CD4-positive, alpha-beta T cell (primary cell): ENCODE data around the gene UNC45A. TPM values are rescaled to one million over a fixed set of nuclear protein-coding genes. Genes with fewer than 3 reads are reported as not detected.

ENCODE experiments used
- ATAC-seq: fragments of 200-7000 bp; cut with Tn5 transposase; one replicate; pipeline ENCODE4 v1.10.0; 2022; ENCODE audit warnings: mild to moderate bottlenecking; ENCODE audit not compliant: poor library complexity
- CTCF ChIA-PET: fragments of 350-600 bp; sonication (Branson Sonifier 250); formaldehyde crosslinking; loops from one replicate; lab custom pipeline; 2021; ENCODE audit warnings: antibody characterized with exemption, inconsistent platforms; lab: Charles Lee
- POLR2A ChIA-PET: fragments of 350-600 bp; sonication (Branson Sonifier 250); formaldehyde crosslinking; loops from one replicate; lab custom pipeline; 2021; ENCODE audit warnings: antibody characterized with exemption, inconsistent platforms; lab: Charles Lee
- DNase-seq, 14 experiments: peaks; one replicate each; pipeline ENCODE4 v3.0.0-alpha.2; 2013 to 2020; ENCODE audit warnings: mixed read lengths in 2 of 14
- H3K27ac ChIP-seq, 2 donors: one replicate each; pipeline versions ENCODE4 v1.5.1 to v1.7.0; 2013; ENCODE audit warnings: low read length in 2 of 2, low read depth in 1 of 2, mild to moderate bottlenecking in 1 of 2
- H3K27me3 ChIP-seq, 2 experiments: 1 replicate in 1 of 2; 2 replicates in 1 of 2; pipeline versions ENCODE4 v1.6.1 to v1.7.0; 2013; ENCODE audit warnings: low read length in 2 of 2, control low read depth in 1 of 2, mild to moderate bottlenecking in 1 of 2, moderate library complexity in 1 of 2; ENCODE audit not compliant: insufficient read depth in 2 of 2, control insufficient read depth in 1 of 2
- H3K36me3 ChIP-seq: one replicate; pipeline ENCODE4 v1.6.1; 2013; ENCODE audit warnings: low read length, control low read depth; ENCODE audit not compliant: insufficient read depth
- H3K4me1 ChIP-seq: one replicate; pipeline ENCODE4 v1.6.1; 2013; ENCODE audit warnings: low read length, control low read depth; ENCODE audit not compliant: insufficient read depth
- H3K4me3 ChIP-seq: one replicate; pipeline ENCODE4 v1.5.1; 2013; ENCODE audit warnings: mild to moderate bottlenecking, low read length, moderate library complexity
- H3K9me3 ChIP-seq, 2 experiments: 1 replicate in 1 of 2; 2 replicates in 1 of 2; pipeline versions ENCODE4 v1.6.1 to v1.7.0; 2013; ENCODE audit warnings: low read length in 2 of 2, mild to moderate bottlenecking in 2 of 2, control low read depth in 1 of 2, moderate library complexity in 1 of 2; ENCODE audit not compliant: control insufficient read depth in 1 of 2, insufficient read depth in 1 of 2
- H3K27ac Mint-ChIP-seq: one replicate; pipeline ENCODE4 v1.8.0; 2020; ENCODE audit warnings: mixed read lengths
- H3K27me3 Mint-ChIP-seq: one replicate; pipeline ENCODE4 v1.8.0; 2021; ENCODE audit warnings: mixed read lengths
- H3K36me3 Mint-ChIP-seq: one replicate; pipeline ENCODE4 v1.8.0; 2021; ENCODE audit warnings: low read depth, mixed read lengths
- H3K4me1 Mint-ChIP-seq: one replicate; pipeline ENCODE4 v1.8.0; 2021; ENCODE audit warnings: low read depth, mixed read lengths
- H3K4me3 Mint-ChIP-seq: one replicate; pipeline ENCODE4 v1.8.0; 2020; ENCODE audit warnings: mild to moderate bottlenecking, mixed read lengths
- H3K9me3 Mint-ChIP-seq: one replicate; pipeline ENCODE4 v1.8.0; 2020; ENCODE audit warnings: mixed read lengths
- CTCF ChIP-seq: fragments of 200-600 bp; IDR thresholded peaks from one replicate; pipeline ENCODE4 v1.8.0; 2022; ENCODE audit warnings: antibody characterized with exemption, mild to moderate bottlenecking
- intact Hi-C, 2 experiments: fragments of 100-400 bp; cut with DNase I in 1 of 2; cut with micrococcal nuclease in 1 of 2; formaldehyde crosslinking; loops; one replicate each; pipeline versions ENCODE4 v1.15.1 to v1.9.0; 2023 to 2025; cut with DNase I, micrococcal nuclease
- total RNA-seq, 174 experiments: library from RNA in 2 of 174; stranded (reverse) in 2 of 174; gene quantifications; one replicate each; pipeline ENCODE4 v1.2.3 and lab custom pipeline; 2021 to 2026

Gene UNC45A
- total RNA-seq, 2 experiments from 2014 or later: 17.6 to 18.9 TPM

DNA sequence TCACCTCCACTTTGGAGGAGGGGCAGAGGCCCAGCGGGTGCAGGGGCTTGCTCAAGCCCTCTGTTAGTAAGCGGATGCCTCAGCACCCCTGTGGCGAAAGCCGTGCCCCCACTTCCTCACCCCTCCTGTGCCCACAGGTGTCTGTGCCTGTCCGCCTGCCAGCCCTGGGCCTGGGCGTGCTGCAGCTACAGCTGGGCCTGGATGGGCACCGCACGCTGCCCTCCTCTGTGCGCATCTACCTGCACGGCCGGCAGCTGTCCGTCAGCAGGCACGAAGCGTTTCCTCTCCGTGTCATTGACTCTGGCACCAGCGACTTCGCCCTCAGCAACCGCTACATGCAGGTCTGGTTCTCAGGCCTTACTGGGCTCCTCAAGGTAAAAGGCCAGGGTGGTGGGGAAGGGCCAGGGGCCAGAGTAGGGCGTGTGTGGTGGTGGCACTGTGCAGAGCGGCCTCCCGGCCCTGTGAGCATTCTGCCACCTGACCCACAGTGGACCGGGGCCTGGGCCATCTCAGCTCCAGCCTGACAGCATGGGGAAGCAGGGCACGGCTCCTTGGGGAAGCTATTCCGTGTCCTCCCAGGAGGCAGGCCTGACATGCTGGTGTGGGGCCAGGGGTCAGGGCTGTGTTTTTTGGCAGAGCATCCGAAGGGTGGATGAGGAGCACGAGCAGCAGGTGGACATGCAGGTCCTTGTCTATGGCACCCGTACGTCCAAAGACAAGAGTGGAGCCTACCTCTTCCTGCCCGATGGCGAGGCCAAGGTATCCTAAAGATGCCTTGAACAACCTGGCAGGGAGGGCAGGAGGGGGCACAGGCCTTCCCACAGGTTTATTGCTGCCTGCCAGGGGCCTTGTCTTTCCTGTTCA lies 22.9 kb upstream of the UNC45A start:
- DNase-seq (no peak), ATAC-seq (no peak)
- Mint-ChIP-seq H3K36me3 (peaks cover 85% of the 10 kb centered on the region), H3K4me3 (no peak overlapping the region), H3K27me3 (no peaks in the 10 kb centered on the region), H3K4me1 (no peaks in the 10 kb centered on the region), H3K27ac (no peak overlapping the region), H3K9me3 (no peaks in the 10 kb centered on the region)
- intact Hi-C loops: no loop called here
- Histone ChIP-seq H3K4me3 (no peak overlapping the region), H3K9me3 (no peaks in the 10 kb centered on the region), H3K4me1 (peaks cover 3% of the 10 kb centered on the region), H3K36me3 (peaks cover 91% of the 10 kb centered on the region), H3K27ac (no peak overlapping the region), H3K27me3 (no peaks in the 10 kb centered on the region)
- ChIA-PET POLR2A (interaction anchor here (1.9 kb wide), 1 partner anchor 9 kb away, joined by 6 read pairs; the partner anchor contains the start of gene MAN2A2), CTCF (no interaction called here)
- no peak for TF ChIP-seq CTCF

DNA sequence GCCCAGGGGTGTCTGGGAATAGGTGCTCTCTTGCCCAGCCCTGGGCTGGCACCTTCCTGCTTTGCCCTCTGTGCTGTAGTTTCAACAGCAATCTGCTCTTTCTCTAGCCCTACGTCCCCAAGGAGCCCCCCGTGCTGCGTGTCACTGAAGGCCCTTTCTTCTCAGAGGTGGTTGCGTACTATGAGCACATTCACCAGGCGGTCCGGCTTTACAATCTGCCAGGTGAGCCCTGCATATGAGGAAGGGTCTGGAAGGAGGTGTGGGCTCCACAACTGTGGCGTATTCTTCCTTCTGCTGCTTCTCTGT lies 22.4 kb upstream of the UNC45A start:
- ATAC-seq (no peak), DNase-seq (no peak)
- H3K27me3 ChIP-seq: no peaks in the 10 kb centered on the region
- H3K27me3 Mint-ChIP-seq: no peaks in the 10 kb centered on the region
- H3K27ac ChIP-seq: no peak overlapping the region
- H3K4me3 ChIP-seq: no peak overlapping the region
- intact Hi-C loops: no loop called here
- POLR2A ChIA-PET: interaction anchor here (1.9 kb wide), 1 partner anchor 9 kb away, joined by 6 read pairs; the partner anchor contains the start of gene MAN2A2
- peaks cover 91% of the 10 kb centered on the region for H3K36me3 ChIP-seq
- no peaks in the 10 kb centered on the region for H3K9me3 ChIP-seq
- H3K4me3 Mint-ChIP-seq: no peak overlapping the region
- H3K4me1 Mint-ChIP-seq: no peaks in the 10 kb centered on the region
- CTCF ChIA-PET: no interaction called here
- no peaks in the 10 kb centered on the region for H3K9me3 Mint-ChIP-seq
- H3K4me1 ChIP-seq: peaks cover 3% of the 10 kb centered on the region
- peaks cover 85% of the 10 kb centered on the region for H3K36me3 Mint-ChIP-seq
- no peak overlapping the region for H3K27ac Mint-ChIP-seq
- TF ChIP-seq CTCF: no peak

GRCh38 chr15:90913398-90913944 lies 21.6 kb upstream of the UNC45A start:
- Histone ChIP-seq H3K4me1 (peaks cover 3% of the 10 kb centered on the region), H3K27ac (no peak overlapping the region), H3K9me3 (no peaks in the 10 kb centered on the region), H3K4me3 (no peak overlapping the region), H3K27me3 (no peaks in the 10 kb centered on the region), H3K36me3 (peaks cover 93% of the 10 kb centered on the region)
- Mint-ChIP-seq H3K27me3 (no peaks in the 10 kb centered on the region), H3K36me3 (peaks cover 86% of the 10 kb centered on the region), H3K4me1 (no peaks in the 10 kb centered on the region), H3K9me3 (no peaks in the 10 kb centered on the region), H3K4me3 (no peak overlapping the region), H3K27ac (no peak overlapping the region)
- DNase-seq (no peak), ATAC-seq (no peak)
- ChIA-PET POLR2A (interaction anchor here (1.9 kb wide), 1 partner anchor 10 kb away, joined by 6 read pairs; the partner anchor contains the start of gene MAN2A2), CTCF (no interaction called here)
- intact Hi-C loops: no loop called here
- TF ChIP-seq CTCF: no peak
